ENCODE measurements around the gene NKG7.
"Not testable (repeated sequence)": the region's sequence is repeated elsewhere in the genome, so short reads cannot be mapped to it uniquely, and the experiment has no call there.

NKG7 gene, protein sequence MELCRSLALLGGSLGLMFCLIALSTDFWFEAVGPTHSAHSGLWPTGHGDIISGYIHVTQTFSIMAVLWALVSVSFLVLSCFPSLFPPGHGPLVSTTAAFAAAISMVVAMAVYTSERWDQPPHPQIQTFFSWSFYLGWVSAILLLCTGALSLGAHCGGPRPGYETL

GRCh38 chr19:51372649-51373504 lies at the start of gene NKG7:
Gene NKG7 (minus strand): TSS chr19:51372654. CDS start chr19:51372535, 119 bp downstream.
- no peak for DNase-seq

GRCh38 chr19:51422053-51422448 lies 49.6 kb upstream of the NKG7 start:
- DNase-seq = peak; percentile 32

DNA sequence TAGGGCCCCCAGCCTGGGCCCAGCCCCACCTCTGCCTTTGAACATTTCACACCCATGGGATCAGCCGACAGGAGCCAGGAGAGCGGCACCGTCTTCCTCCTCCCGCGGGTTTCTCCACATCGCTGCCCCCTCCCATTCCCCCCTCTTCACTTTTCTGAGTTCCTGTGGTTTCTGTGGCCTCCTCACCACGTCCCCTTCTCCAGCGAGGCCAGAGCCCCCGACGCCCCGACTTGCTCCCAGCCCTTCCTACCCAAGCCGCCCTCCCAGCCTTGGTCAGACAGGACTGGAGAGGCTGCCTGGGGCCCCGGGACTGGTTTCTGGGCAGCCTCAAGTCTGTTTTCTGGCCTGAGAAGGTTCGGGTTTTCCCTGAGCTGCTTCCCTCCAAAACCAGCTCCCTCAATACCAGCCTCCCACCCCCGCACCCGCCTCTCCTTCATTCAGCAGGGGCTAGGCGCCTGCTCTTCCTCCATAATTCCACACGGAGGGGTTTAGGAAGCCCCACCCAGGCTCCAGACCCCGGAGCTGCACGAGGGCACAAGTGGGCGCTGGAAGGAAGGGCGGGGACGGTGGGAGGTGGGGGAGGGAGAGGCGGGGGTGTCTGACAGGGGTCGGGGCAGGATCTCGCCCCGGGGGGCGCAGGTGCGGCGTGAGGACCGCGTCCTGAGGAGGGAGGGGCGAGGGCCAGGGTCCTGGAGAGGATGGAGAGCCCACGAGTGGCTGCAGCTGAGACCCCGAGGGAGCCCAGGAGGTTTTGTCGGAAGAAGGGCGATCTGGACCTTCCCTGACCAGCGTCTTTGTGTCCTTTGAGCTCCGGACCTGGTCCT lies 49.0 kb upstream of the NKG7 start:
- DNase-seq = no peak

DNA sequence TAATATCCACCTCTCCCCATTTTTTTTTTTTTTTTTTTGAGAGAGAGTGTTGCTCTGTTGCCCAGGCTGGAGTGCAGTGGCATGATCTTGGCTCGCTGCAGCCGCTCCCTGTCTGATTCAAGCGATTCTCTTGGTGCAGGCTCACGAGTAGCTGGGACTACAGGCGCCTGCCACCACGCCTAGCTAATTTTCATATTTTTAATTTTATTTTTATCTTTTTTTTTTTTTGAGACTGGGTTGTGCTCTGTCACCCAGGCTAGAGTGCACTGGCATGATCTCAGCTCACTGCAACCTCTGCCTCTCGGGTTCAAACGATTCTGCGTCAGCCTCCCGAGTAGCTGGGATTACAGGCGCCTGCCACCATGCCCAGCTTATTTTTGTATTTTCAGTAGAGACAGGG lies 48.1 kb upstream of the NKG7 start:
- DNase-seq = not testable (repeated sequence)

DNA sequence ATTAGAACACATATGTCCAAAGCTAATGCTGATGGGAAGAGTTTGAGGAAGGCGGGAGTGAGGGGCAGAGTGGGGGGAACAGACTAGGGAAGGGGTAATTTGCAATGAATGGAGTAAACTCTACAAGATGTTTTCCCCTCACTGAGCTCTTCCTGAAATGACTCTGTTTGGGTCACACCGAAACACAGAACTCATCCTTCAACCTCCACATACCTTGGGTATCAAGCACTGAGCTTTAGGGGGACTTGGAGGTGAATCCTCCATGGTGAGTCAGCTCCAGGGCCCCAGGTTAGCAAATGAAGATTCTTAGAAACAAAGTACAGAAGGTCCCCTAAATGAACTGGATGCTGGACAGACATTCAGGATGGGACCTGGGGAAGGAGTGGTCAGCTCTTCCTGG lies 46.3 kb upstream of the NKG7 start:
- DNase-seq = no peak

GRCh38 chr19:51417810-51418157 lies 45.3 kb upstream of the NKG7 start:
- DNase-seq = no peak

GRCh38 chr19:51417107-51417809 lies 44.8 kb upstream of the NKG7 start, which contains the start of gene SIGLEC10:
Gene SIGLEC10 (minus strand): TSS chr19:51417642. CDS start chr19:51417581, 61 bp downstream.
- no peak for DNase-seq

GRCh38 chr19:51416422-51416821 lies 44.0 kb upstream of the NKG7 start:
- not testable (repeated sequence) for DNase-seq

- no peak for DNase-seq
Measured at GRCh38 chr19:51415187-51415586, 42.7 kb upstream of the NKG7 start.

- no peak for DNase-seq
Measured at GRCh38 chr19:51410950-51411748, 38.7 kb upstream of the NKG7 start.

GRCh38 chr19:51407511-51408131 lies 35.2 kb upstream of the NKG7 start:
- DNase-seq = no peak

- DNase-seq = no peak
Measured at GRCh38 chr19:51402117-51402516, 29.7 kb upstream of the NKG7 start.

DNA sequence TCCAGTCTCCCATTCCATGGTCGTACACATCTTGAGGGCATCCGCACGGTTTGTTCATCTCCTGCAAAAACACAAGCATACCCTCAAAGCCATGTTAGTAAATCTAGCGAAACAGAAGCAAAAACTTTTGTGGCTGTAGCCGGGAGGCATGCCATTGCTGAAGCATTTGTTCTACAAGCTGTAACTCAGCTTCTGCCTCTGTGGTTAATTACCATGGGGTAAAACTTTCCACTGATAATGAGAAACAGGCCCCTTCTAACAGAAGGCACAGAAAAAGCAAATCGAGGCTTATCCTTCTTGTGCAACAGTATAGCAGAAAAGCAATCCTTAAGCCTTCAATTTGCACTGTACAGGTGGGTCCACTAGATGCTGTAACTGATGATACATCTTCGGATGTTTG lies 27.5 kb upstream of the NKG7 start:
- DNase-seq = not testable (repeated sequence)

- DNase-seq = no peak
Measured at GRCh38 chr19:51399231-51399630, 26.8 kb upstream of the NKG7 start.

GRCh38 chr19:51398096-51398704 lies 25.7 kb upstream of the NKG7 start:
- DNase-seq = no peak

GRCh38 chr19:51397453-51397852 lies 25.0 kb upstream of the NKG7 start:
- DNase-seq = not testable (repeated sequence)

- DNase-seq = no peak
Measured at GRCh38 chr19:51396175-51396574, 23.7 kb upstream of the NKG7 start.

- peak; percentile 83 for DNase-seq
Measured at GRCh38 chr19:51394050-51394836, 21.8 kb upstream of the NKG7 start.

GRCh38 chr19:51392701-51393100 lies 20.2 kb upstream of the NKG7 start:
- DNase-seq = no peak

- DNase-seq = no peak
Measured at GRCh38 chr19:51391073-51391611, 18.7 kb upstream of the NKG7 start.

Measured in NCI-H748 treated with DMSO at 0.1 percent for 48 hours (cell line).